Measurements from ENCODE around the gene PKNOX2.

PKNOX2 gene

DNA sequence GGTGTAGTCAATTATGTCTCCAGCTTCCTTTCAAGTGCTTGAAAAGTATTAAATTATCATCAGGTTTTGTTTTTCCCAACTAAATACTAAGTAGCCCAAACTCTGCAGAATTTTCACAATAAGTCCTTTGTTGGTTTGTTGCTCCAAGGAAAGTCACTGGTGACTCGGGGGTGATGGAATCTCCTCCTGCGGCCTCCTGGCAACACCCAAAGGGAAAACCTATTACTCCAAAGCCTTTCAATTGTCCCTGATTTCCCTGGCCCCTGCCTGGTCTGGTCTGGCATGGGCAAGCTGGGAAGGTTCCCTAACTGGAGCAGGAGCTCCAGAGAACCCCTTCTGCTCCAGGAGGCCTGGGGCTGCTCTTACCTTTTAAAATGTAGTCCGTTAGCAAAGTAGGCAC, 283.6 kb downstream of the PKNOX2 start:
- H3K79me2 ChIP-seq (ENCODE audit: low read length) = no peaks in the 10 kb centered on the region
- no peaks in the 10 kb centered on the region for H3K9me2 ChIP-seq (replicated peaks; ENCODE audit: insufficient read depth, low read length)

DNA sequence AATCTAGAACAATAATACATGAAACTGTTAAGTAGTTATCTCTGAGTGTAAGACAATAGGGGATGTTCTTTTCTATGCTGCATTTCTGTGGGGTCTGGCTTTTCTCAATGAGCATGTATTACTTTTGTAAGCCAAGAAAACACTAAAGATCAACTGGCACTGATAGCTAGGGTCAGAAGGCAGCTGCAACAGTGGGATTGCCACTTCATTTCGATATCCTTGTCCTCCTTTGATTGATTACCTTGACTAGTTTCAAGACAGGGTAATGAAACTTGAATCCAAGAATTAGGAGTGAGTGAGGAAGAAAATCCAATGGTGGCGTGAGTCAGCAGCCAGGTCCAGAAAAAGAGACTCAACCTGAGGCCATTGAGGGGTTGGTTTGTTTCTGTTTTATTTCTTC, 285.0 kb downstream of the PKNOX2 start:
- H3K27me3 ChIP-seq (replicated peaks; ENCODE audit: insufficient read depth, low read length) = no peaks in the 10 kb centered on the region
- H3K4me1 ChIP-seq (ENCODE audit: low read length) = no peaks in the 10 kb centered on the region

More for the DNA sequence above, 283.6 kb downstream of the PKNOX2 start:
- Histone ChIP-seq H3K36me3 (replicated peaks; ENCODE audit: insufficient read depth, low read length) (no peaks in the 10 kb centered on the region), H4K20me1 (ENCODE audit: insufficient read depth, low read length) (no peaks in the 10 kb centered on the region), H3K9me3 (replicated peaks; ENCODE audit: insufficient read depth, low read length) (no peaks in the 10 kb centered on the region), H3K9ac (ENCODE audit: low read length) (no peak overlapping the region), H2AFZ (ENCODE audit: low read length) (no peak overlapping the region), H3K4me1 (ENCODE audit: low read length) (no peaks in the 10 kb centered on the region), H3K27me3 (replicated peaks; ENCODE audit: insufficient read depth, low read length) (no peaks in the 10 kb centered on the region), H3K4me3 (ENCODE audit: low read length) (no peak overlapping the region), H3K4me2 (ENCODE audit: low read depth, low read length) (no peak overlapping the region), H3F3A (ENCODE audit: insufficient read depth, low read length) (no peaks in the 10 kb centered on the region), H3K27ac (ENCODE audit: low read length) (no peak overlapping the region)
- no peak for DNase-seq
- TF ChIP-seq, protein P1, sequence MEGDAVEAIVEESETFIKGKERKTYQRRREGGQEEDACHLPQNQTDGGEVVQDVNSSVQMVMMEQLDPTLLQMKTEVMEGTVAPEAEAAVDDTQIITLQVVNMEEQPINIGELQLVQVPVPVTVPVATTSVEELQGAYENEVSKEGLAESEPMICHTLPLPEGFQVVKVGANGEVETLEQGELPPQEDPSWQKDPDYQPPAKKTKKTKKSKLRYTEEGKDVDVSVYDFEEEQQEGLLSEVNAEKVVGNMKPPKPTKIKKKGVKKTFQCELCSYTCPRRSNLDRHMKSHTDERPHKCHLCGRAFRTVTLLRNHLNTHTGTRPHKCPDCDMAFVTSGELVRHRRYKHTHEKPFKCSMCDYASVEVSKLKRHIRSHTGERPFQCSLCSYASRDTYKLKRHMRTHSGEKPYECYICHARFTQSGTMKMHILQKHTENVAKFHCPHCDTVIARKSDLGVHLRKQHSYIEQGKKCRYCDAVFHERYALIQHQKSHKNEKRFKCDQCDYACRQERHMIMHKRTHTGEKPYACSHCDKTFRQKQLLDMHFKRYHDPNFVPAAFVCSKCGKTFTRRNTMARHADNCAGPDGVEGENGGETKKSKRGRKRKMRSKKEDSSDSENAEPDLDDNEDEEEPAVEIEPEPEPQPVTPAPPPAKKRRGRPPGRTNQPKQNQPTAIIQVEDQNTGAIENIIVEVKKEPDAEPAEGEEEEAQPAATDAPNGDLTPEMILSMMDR (IDR thresholded peaks at IDR 0.05; ENCODE audit: low read length) = no peak
- TF ChIP-seq EZH2 (optimal IDR thresholded peaks at IDR 0.05; ENCODE audit: low read depth, low read length) (no peak), EZH2phosphoT487 (IDR thresholded peaks at IDR 0.05; ENCODE audit: low read length) (no peak)

DNA sequence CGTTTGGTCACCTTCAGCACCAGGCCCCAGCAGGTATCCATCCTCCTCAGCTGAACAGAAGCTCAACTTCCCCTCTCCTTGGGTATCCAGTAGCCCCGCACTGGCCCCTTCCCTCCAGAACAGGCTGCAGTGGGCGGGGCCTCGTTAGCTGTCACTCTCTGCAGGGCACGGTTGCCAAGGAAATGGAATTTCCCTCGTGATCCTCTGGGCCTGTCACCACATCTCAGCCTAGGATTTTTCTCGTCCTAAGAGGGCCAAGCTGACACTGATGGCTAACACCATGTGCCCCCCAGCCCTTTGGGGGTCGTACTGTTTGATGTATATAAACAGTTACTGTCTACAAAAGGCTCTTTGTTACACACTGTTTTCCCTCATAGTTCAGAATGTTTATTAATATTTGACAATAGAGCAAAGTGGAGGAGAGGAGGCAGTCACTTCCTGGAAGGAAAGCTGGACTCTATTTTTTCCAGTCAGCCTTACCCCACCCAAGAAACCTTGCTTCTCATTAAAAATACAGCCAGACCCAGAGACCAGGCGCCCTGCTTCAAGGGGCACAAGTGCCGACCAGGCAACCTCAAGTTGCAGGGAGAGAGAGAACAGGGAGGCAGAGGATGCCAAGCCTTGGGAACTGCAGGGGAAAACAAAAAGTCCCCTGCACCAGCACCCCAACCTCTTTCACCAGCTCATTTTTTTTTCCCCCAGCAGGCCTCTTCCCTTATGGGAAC, 287.0 kb downstream of the PKNOX2 start:
- TF ChIP-seq EZH2phosphoT487 (IDR thresholded peaks at IDR 0.05; ENCODE audit: low read length) (no peak), EZH2 (optimal IDR thresholded peaks at IDR 0.05; ENCODE audit: low read depth, low read length) (no peak)
- TF ChIP-seq, protein P1 (IDR thresholded peaks at IDR 0.05; ENCODE audit: low read length) = no peak
- Histone ChIP-seq H4K20me1 (ENCODE audit: insufficient read depth, low read length) (no peaks in the 10 kb centered on the region), H3K9me3 (replicated peaks; ENCODE audit: insufficient read depth, low read length) (no peaks in the 10 kb centered on the region), H3K36me3 (replicated peaks; ENCODE audit: insufficient read depth, low read length) (no peaks in the 10 kb centered on the region), H3K4me2 (ENCODE audit: low read depth, low read length) (peak overlapping the region; percentile 15; the same call in 1 of the 2 replicates), H3K4me3 (ENCODE audit: low read length) (no peak overlapping the region), H3K9ac (ENCODE audit: low read length) (no peak overlapping the region), H3K27me3 (replicated peaks; ENCODE audit: insufficient read depth, low read length) (no peaks in the 10 kb centered on the region), H3K9me2 (replicated peaks; ENCODE audit: insufficient read depth, low read length) (no peaks in the 10 kb centered on the region), H3F3A (ENCODE audit: insufficient read depth, low read length) (no peaks in the 10 kb centered on the region), H3K79me2 (ENCODE audit: low read length) (no peaks in the 10 kb centered on the region), H2AFZ (ENCODE audit: low read length) (peak overlapping the region; percentile 21), H3K4me1 (ENCODE audit: low read length) (no peaks in the 10 kb centered on the region), H3K27ac (ENCODE audit: low read length) (no peak overlapping the region)
- peak; percentile 19 for DNase-seq

More for the DNA sequence above, 285.0 kb downstream of the PKNOX2 start:
- no peak for DNase-seq
- Histone ChIP-seq H3K4me2 (ENCODE audit: low read depth, low read length) (no peak overlapping the region), H3K9me2 (replicated peaks; ENCODE audit: insufficient read depth, low read length) (no peaks in the 10 kb centered on the region), H3K79me2 (ENCODE audit: low read length) (no peaks in the 10 kb centered on the region), H3K9ac (ENCODE audit: low read length) (no peak overlapping the region), H4K20me1 (ENCODE audit: insufficient read depth, low read length) (no peaks in the 10 kb centered on the region), H3F3A (ENCODE audit: insufficient read depth, low read length) (no peaks in the 10 kb centered on the region), H3K27ac (ENCODE audit: low read length) (no peak overlapping the region), H2AFZ (ENCODE audit: low read length) (no peak overlapping the region), H3K36me3 (replicated peaks; ENCODE audit: insufficient read depth, low read length) (no peaks in the 10 kb centered on the region), H3K9me3 (replicated peaks; ENCODE audit: insufficient read depth, low read length) (no peaks in the 10 kb centered on the region), H3K4me3 (ENCODE audit: low read length) (no peak overlapping the region)
- no peak for TF ChIP-seq EZH2phosphoT487 (IDR thresholded peaks at IDR 0.05; ENCODE audit: low read length)
- TF ChIP-seq, protein P1 (IDR thresholded peaks at IDR 0.05; ENCODE audit: low read length) = no peak
